ENCODE results near the gene ANKDD1A. TPM values are rescaled to one million over a fixed set of nuclear protein-coding genes. Genes with fewer than 3 reads are reported as not detected.

Gene ANKDD1A
- total RNA-seq, 1 donor from 2014 or later = 6.0 TPM

GRCh38 chr15:64975390-64975789, 63.7 kb downstream of the ANKDD1A start:
- DNase-seq = no peak
- intact Hi-C loops (cut with DNase I) = no loop called here
- no peaks in the 10 kb centered on the region for H3K27me3 ChIP-seq
- H3K27ac ChIP-seq = no peak overlapping the region
- ATAC-seq = no peak
- H3K9me3 ChIP-seq = no peaks in the 10 kb centered on the region
- H3K36me3 ChIP-seq = peaks cover 95% of the 10 kb centered on the region
- H3K4me3 ChIP-seq = no peak overlapping the region
- H3K4me1 ChIP-seq = no peaks in the 10 kb centered on the region
- no peak for TF ChIP-seq CTCF (IDR thresholded peaks at IDR 0.05)

DNA sequence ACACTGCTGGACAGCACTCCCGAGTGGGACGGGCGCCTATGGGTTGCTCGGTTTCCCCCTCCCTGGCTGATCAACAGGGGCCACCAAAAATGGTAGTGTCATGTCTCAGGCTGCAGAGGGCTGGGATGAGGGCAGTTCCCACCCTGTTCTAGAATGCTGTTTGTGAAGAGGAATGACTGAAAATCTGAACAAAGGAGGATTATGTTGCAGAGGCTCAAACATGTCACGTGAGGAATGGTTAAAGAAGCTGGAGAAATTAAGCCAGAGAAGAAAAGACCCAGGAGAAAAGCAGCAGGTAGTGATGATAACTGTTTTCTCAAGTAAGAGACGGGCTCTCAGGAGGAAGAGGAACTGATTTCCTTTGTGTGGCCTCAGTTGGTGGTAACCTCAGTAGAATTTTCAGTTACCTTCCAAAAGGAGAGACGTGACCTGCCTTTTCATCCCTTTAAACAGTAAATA, 67.6 kb downstream of the ANKDD1A start:
- H3K27me3 ChIP-seq = no peaks in the 10 kb centered on the region
- H3K36me3 ChIP-seq = peaks cover 70% of the 10 kb centered on the region
- no peaks in the 10 kb centered on the region for H3K9me3 ChIP-seq
- DNase-seq (no peak), ATAC-seq (no peak)
- intact Hi-C loops (cut with DNase I) = no loop called here
- no peak overlapping the region for H3K27ac ChIP-seq
- TF ChIP-seq CTCF (IDR thresholded peaks at IDR 0.05) = no peak
- peaks cover 6% of the 10 kb centered on the region for H3K4me1 ChIP-seq
- H3K4me3 ChIP-seq = no peak overlapping the region

DNA sequence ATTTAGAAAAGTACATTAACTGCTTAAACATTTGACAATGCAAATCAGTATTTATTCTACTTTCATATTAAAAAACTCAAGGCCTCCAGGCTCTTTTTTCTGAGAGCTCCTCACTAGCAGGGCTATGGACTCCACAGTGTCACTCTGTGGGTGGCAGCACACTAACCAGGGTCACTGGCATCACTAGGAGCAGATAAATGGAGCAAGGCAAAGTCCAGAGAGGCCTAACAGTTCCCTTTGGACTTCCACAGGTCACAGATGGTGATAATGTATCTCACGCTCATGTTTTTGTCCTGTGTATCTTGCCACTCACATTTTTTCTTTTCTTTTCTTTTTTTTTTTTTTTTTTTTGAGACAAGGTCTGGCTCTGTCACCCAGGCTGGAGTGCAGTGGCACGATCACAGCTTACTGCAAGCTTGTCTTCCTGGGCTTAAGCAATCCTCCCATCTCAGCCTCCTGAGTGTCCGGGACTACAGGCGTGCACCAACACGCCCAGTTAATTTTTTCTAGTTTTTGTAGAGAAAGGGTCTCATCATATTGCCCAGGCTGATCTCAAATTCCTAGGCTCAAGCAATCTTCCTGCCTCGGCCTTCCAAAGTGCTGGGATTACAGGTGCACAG, 70.2 kb downstream of the ANKDD1A start:
- no peaks in the 10 kb centered on the region for H3K9me3 ChIP-seq
- H3K36me3 ChIP-seq = peaks cover 44% of the 10 kb centered on the region
- no peak for TF ChIP-seq CTCF (IDR thresholded peaks at IDR 0.05)
- H3K27me3 ChIP-seq = no peaks in the 10 kb centered on the region
- ATAC-seq (no peak), DNase-seq (no peak)
- H3K27ac ChIP-seq = no peak overlapping the region
- intact Hi-C loops (cut with DNase I) = no loop called here
- peaks cover 29% of the 10 kb centered on the region for H3K4me1 ChIP-seq
- no peak overlapping the region for H3K4me3 ChIP-seq

DNA sequence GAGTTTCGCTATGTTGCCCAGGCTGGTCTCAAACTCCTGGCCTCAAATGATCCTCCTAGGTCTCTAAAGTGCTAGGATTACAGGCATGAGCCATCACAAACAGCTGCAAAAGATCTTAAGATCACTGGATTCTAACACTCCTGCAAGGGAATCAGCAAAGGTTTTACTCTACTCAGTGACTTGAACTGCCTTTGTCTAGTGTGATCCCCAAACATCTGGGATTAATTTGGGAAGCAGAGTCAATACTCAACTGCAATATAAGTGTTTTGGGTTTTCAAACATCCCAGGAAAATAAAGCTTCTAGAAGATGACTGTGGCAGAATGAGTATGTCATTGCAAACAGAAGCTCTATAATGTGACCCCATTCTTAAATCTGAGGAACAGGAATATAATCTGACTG, 70.8 kb downstream of the ANKDD1A start:
- H3K4me1 ChIP-seq = peaks cover 34% of the 10 kb centered on the region
- no peaks in the 10 kb centered on the region for H3K9me3 ChIP-seq
- no peak overlapping the region for H3K4me3 ChIP-seq
- no peaks in the 10 kb centered on the region for H3K27me3 ChIP-seq
- peaks cover 39% of the 10 kb centered on the region for H3K36me3 ChIP-seq
- intact Hi-C loops (cut with DNase I) = no loop called here
- no peak for TF ChIP-seq CTCF (IDR thresholded peaks at IDR 0.05)
- DNase-seq (no peak), ATAC-seq (no peak)
- no peak overlapping the region for H3K27ac ChIP-seq

DNA sequence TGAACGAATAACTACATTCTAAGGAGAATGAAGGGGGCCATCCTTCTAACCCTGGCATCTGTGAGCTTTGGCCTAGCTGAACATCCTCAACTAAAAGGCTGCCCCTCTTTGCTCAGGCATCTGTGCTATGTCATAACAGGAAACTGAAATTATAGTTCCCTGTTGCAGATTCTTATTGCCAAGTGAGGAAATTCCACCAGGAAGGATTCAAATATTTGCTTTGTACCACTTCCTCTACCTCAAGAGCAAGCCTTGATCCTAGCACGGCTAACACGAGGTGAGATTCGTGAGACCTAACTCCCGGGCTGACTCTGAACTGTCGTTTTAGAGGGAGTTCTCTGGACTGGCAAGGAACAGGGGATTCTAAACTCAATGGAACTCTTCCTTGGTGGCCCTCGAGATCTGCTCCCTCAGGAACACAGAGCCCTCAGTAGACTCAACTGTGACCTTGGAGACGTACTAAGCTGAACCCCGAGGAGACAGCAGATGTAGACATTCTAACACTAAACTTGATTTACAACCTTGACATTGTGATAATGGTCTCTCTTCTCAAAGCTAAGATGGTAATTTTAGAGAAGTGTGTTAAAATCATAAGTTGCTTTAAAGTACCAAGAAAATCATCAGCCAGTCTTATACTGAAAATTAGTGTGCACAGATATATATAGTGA, 73.8 kb downstream of the ANKDD1A start:
- peak overlapping the region; percentile 79 for H3K27ac ChIP-seq
- intact Hi-C loops (cut with DNase I) = no loop called here
- H3K27me3 ChIP-seq = no peaks in the 10 kb centered on the region
- no peak overlapping the region for H3K4me3 ChIP-seq
- no peak for DNase-seq
- no peak for TF ChIP-seq CTCF (IDR thresholded peaks at IDR 0.05)
- no peaks in the 10 kb centered on the region for H3K9me3 ChIP-seq
- H3K36me3 ChIP-seq = peaks cover 10% of the 10 kb centered on the region
- H3K4me1 ChIP-seq = peaks cover 50% of the 10 kb centered on the region
- ATAC-seq = peak; percentile 32
